ENCODE measurements around the gene ARL15. TPM values are rescaled to one million over a fixed set of nuclear protein-coding genes. Genes with fewer than 3 reads are reported as not detected.

Gene ARL15
- total RNA-seq, 1 donor from 2014 or later, result 102 TPM

- Mint-ChIP-seq H3K27me3 (ENCODE audit: unreplicated experiment) (no peaks in the 10 kb centered on the region), H3K4me1 (ENCODE audit: unreplicated experiment) (peaks cover 64% of the 10 kb centered on the region), H3K9me3 (ENCODE audit: unreplicated experiment) (no peaks in the 10 kb centered on the region), H3K4me3 (ENCODE audit: unreplicated experiment) (no peak overlapping the region), H3K27ac (ENCODE audit: unreplicated experiment) (no peak overlapping the region), H3K36me3 (ENCODE audit: low read depth, unreplicated experiment) (no peaks in the 10 kb centered on the region)
- TF ChIP-seq, protein P1, sequence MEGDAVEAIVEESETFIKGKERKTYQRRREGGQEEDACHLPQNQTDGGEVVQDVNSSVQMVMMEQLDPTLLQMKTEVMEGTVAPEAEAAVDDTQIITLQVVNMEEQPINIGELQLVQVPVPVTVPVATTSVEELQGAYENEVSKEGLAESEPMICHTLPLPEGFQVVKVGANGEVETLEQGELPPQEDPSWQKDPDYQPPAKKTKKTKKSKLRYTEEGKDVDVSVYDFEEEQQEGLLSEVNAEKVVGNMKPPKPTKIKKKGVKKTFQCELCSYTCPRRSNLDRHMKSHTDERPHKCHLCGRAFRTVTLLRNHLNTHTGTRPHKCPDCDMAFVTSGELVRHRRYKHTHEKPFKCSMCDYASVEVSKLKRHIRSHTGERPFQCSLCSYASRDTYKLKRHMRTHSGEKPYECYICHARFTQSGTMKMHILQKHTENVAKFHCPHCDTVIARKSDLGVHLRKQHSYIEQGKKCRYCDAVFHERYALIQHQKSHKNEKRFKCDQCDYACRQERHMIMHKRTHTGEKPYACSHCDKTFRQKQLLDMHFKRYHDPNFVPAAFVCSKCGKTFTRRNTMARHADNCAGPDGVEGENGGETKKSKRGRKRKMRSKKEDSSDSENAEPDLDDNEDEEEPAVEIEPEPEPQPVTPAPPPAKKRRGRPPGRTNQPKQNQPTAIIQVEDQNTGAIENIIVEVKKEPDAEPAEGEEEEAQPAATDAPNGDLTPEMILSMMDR (IDR thresholded peaks at IDR 0.05; ENCODE audit: unreplicated experiment), result no peak
- no peak for DNase-seq (ENCODE audit: low spot score)
These were observed 51.3 kb downstream of the ARL15 start for GRCh38 chr5:54259090-54259489.

- no peaks in the 10 kb centered on the region for H3K9me3 Mint-ChIP-seq (ENCODE audit: unreplicated experiment)
- peaks cover 59% of the 10 kb centered on the region for H3K4me1 Mint-ChIP-seq (ENCODE audit: unreplicated experiment)
- no peaks in the 10 kb centered on the region for H3K27me3 Mint-ChIP-seq (ENCODE audit: unreplicated experiment)
- peak overlapping the region; percentile 85 for H3K27ac Mint-ChIP-seq (ENCODE audit: unreplicated experiment)
- H3K36me3 Mint-ChIP-seq (ENCODE audit: low read depth, unreplicated experiment), result no peaks in the 10 kb centered on the region
- DNase-seq (ENCODE audit: low spot score), result no peak
- peak overlapping the region; percentile 56 for H3K4me3 Mint-ChIP-seq (ENCODE audit: unreplicated experiment)
- TF ChIP-seq, protein P1 (IDR thresholded peaks at IDR 0.05; ENCODE audit: unreplicated experiment), result no peak
These were observed 52.8 kb downstream of the ARL15 start for GRCh38 chr5:54257366-54258118.

- Mint-ChIP-seq H3K4me3 (ENCODE audit: unreplicated experiment) (no peak overlapping the region), H3K4me1 (ENCODE audit: unreplicated experiment) (peaks cover 47% of the 10 kb centered on the region), H3K36me3 (ENCODE audit: low read depth, unreplicated experiment) (no peaks in the 10 kb centered on the region), H3K9me3 (ENCODE audit: unreplicated experiment) (no peaks in the 10 kb centered on the region), H3K27ac (ENCODE audit: unreplicated experiment) (peak overlapping the region; percentile 68), H3K27me3 (ENCODE audit: unreplicated experiment) (no peaks in the 10 kb centered on the region)
- no peak for DNase-seq (ENCODE audit: low spot score)
- TF ChIP-seq, protein P1 (IDR thresholded peaks at IDR 0.05; ENCODE audit: unreplicated experiment), result no peak
These were observed 55.7 kb downstream of the ARL15 start for GRCh38 chr5:54254482-54255198.

- Mint-ChIP-seq H3K27me3 (ENCODE audit: unreplicated experiment) (no peaks in the 10 kb centered on the region), H3K4me3 (ENCODE audit: unreplicated experiment) (no peak overlapping the region), H3K27ac (ENCODE audit: unreplicated experiment) (no peak overlapping the region), H3K4me1 (ENCODE audit: unreplicated experiment) (peaks cover 24% of the 10 kb centered on the region), H3K36me3 (ENCODE audit: low read depth, unreplicated experiment) (no peaks in the 10 kb centered on the region), H3K9me3 (ENCODE audit: unreplicated experiment) (no peaks in the 10 kb centered on the region)
- TF ChIP-seq, protein P1 (IDR thresholded peaks at IDR 0.05; ENCODE audit: unreplicated experiment), result no peak
- DNase-seq (ENCODE audit: low spot score), result no peak
These were observed 58.4 kb downstream of the ARL15 start for GRCh38 chr5:54251981-54252380.

All from endothelial cell (in vitro differentiated cells).